SK-N-SH treated with all-trans-retinoic acid at 6 μM for 48 hours (cell line): ENCODE data around the gene MKI67.

ENCODE experiments used
- GLIS3 ChIP-seq: fragments of 250-450 bp; sonication (Bioruptor Pico); IDR thresholded peaks from 2 replicates; pipeline ENCODE4 v1.5.0; 2020; ENCODE audit warnings: mild to moderate bottlenecking, moderate library complexity
- OSR1 ChIP-seq: fragments of 250-450 bp; sonication (Bioruptor Pico); IDR thresholded peaks from 2 replicates; pipeline ENCODE4 v1.8.0; 2022; ENCODE audit warnings: moderate library complexity, mild to moderate bottlenecking, inconsistent platforms
- TF ChIP-seq, protein P1 (sequence below): fragments of 250-450 bp; sonication (Bioruptor Pico); IDR thresholded peaks from 2 replicates; pipeline ENCODE4 v1.8.0; 2021; ENCODE audit warnings: low read depth, mild to moderate bottlenecking, moderate library complexity, borderline replicate concordance
- TF ChIP-seq, protein P2 (sequence below): fragments of 250-450 bp; sonication (Bioruptor Pico); IDR thresholded peaks from 2 replicates; pipeline ENCODE4 v1.5.0; 2020; ENCODE audit warnings: mild to moderate bottlenecking, moderate library complexity

DNA sequence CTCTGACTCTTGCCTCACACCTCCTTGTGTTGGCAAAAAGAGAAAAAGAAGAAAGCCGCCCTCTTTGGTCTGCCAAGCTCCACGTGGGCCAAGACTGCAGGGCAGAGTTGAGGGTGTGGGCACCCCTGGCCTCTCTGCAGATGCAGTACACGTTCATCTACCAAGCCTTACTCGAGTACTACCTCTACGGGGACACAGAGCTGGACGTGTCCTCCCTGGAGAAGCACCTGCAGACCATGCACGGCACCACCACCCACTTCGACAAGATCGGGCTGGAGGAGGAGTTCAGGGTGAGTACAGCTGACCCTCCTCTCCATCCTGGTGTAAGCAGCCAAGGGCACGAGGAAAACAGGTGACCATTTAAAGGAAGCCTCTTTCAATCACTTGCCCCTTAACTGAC is 56.1 kb downstream of the MKI67 start:
- TF ChIP-seq, protein P1, sequence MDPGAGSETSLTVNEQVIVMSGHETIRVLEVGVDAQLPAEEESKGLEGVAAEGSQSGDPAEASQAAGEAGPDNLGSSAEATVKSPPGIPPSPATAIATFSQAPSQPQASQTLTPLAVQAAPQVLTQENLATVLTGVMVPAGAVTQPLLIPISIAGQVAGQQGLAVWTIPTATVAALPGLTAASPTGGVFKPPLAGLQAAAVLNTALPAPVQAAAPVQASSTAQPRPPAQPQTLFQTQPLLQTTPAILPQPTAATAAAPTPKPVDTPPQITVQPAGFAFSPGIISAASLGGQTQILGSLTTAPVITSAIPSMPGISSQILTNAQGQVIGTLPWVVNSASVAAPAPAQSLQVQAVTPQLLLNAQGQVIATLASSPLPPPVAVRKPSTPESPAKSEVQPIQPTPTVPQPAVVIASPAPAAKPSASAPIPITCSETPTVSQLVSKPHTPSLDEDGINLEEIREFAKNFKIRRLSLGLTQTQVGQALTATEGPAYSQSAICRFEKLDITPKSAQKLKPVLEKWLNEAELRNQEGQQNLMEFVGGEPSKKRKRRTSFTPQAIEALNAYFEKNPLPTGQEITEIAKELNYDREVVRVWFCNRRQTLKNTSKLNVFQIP (CRISPR knock-in tag): no peak
- TF ChIP-seq GLIS3 (CRISPR knock-in tag): no peak
- no peak for TF ChIP-seq OSR1 (CRISPR knock-in tag)
- TF ChIP-seq, protein P2, sequence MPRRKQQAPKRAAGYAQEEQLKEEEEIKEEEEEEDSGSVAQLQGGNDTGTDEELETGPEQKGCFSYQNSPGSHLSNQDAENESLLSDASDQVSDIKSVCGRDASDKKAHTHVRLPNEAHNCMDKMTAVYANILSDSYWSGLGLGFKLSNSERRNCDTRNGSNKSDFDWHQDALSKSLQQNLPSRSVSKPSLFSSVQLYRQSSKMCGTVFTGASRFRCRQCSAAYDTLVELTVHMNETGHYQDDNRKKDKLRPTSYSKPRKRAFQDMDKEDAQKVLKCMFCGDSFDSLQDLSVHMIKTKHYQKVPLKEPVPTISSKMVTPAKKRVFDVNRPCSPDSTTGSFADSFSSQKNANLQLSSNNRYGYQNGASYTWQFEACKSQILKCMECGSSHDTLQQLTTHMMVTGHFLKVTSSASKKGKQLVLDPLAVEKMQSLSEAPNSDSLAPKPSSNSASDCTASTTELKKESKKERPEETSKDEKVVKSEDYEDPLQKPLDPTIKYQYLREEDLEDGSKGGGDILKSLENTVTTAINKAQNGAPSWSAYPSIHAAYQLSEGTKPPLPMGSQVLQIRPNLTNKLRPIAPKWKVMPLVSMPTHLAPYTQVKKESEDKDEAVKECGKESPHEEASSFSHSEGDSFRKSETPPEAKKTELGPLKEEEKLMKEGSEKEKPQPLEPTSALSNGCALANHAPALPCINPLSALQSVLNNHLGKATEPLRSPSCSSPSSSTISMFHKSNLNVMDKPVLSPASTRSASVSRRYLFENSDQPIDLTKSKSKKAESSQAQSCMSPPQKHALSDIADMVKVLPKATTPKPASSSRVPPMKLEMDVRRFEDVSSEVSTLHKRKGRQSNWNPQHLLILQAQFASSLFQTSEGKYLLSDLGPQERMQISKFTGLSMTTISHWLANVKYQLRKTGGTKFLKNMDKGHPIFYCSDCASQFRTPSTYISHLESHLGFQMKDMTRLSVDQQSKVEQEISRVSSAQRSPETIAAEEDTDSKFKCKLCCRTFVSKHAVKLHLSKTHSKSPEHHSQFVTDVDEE (CRISPR knock-in tag): no peak
